ENCODE data around the gene EPB41L1.

The EPB41L1 gene

GRCh38 chr20:36259177-36260061, 104.9 kb downstream of the EPB41L1 start:
- no peak for DNase-seq (ENCODE audit: low read depth)
- no peak overlapping the region for H3K4me3 ChIP-seq (replicated peaks; ENCODE audit: low read depth, low read length)
- TF ChIP-seq, protein P1, sequence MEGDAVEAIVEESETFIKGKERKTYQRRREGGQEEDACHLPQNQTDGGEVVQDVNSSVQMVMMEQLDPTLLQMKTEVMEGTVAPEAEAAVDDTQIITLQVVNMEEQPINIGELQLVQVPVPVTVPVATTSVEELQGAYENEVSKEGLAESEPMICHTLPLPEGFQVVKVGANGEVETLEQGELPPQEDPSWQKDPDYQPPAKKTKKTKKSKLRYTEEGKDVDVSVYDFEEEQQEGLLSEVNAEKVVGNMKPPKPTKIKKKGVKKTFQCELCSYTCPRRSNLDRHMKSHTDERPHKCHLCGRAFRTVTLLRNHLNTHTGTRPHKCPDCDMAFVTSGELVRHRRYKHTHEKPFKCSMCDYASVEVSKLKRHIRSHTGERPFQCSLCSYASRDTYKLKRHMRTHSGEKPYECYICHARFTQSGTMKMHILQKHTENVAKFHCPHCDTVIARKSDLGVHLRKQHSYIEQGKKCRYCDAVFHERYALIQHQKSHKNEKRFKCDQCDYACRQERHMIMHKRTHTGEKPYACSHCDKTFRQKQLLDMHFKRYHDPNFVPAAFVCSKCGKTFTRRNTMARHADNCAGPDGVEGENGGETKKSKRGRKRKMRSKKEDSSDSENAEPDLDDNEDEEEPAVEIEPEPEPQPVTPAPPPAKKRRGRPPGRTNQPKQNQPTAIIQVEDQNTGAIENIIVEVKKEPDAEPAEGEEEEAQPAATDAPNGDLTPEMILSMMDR (IDR thresholded peaks at IDR 0.05; ENCODE audit: low read length, missing control alignments) = no peak

DNA sequence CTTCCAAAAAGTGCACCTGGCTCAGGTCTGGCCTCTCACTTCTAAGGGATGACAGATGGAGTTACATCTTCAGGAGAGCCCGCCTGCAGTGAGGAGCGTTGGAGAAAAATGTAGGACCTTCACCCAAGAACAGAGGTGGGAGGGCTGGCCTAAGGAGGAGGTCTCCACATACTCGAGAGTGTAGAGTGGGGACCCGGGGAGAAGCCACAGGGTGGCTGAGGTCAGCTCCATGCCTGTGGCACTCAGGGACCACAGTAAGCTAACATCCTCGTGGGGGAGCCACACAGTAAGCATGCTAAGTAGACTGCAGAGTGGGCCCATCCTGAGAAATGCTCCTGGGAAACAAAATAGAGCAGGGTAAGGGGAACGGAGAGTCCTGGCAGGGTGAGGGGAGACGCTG, 105.8 kb downstream of the EPB41L1 start:
- DNase-seq (ENCODE audit: low read depth) = no peak
- no peak overlapping the region for H3K4me3 ChIP-seq (replicated peaks; ENCODE audit: low read depth, low read length)
- TF ChIP-seq, protein P1 (IDR thresholded peaks at IDR 0.05; ENCODE audit: low read length, missing control alignments) = no peak

DNA sequence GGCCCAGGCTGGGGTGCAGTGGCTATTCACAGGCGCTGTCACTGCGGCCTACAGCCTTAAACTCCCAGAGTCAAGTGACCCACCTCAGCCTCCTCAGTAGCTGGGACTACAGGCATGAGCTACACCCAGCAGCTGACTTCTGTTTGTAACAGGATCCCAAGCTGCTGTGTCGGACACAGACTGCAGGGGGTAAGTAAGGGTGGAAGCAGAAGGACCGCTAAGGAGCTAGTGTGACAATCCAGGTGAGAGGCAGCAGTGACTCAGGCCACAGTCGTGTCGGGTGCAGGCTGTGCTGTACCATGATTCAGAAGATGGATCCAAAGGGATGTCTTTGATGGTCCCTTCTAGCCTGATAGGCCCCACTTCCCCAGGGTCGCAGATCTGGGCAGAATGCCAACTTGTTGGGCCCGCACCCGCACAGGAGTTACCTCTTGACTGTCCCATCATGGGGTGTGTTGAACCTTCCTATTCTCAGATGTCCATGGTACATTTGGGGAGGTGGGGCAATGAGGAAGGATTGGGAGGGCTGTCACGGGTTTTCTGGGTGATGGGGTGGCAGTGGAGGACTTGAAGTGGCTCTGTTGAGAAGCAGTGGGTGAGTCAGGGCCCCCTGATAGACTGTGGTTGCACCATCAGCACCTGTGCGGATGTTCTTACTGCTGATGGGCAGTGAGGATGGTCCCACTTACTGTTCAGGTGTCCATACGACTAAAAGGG, 107.0 kb downstream of the EPB41L1 start:
- TF ChIP-seq, protein P1 (IDR thresholded peaks at IDR 0.05; ENCODE audit: low read length, missing control alignments) = no peak
- DNase-seq (ENCODE audit: low read depth) = no peak
- H3K4me3 ChIP-seq (replicated peaks; ENCODE audit: low read depth, low read length) = no peak overlapping the region

DNA sequence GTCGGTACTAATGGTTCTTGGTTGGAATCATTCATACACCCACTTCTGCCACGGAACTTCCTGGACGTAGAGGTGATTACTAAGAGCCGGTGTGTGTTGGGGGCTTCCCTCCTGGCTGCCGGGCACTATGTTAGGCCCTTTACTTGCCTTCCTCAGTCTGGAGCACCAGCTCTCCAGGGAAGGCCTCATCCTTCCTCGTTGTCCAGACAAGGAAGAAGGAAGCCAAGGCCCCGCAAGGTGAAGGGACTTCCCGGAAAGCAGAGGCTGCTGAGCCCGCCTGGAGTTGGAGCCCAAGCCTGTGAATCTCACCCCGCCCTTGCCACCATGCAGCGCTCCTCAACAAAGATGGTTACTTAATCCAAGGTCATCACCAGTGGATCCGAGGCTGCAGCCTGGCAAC, 107.9 kb downstream of the EPB41L1 start:
- TF ChIP-seq, protein P1 (IDR thresholded peaks at IDR 0.05; ENCODE audit: low read length, missing control alignments) = no peak
- DNase-seq (ENCODE audit: low read depth) = no peak
- no peak overlapping the region for H3K4me3 ChIP-seq (replicated peaks; ENCODE audit: low read depth, low read length)

GRCh38 chr20:36264426-36265246, 110.1 kb downstream of the EPB41L1 start:
- TF ChIP-seq, protein P1 (IDR thresholded peaks at IDR 0.05; ENCODE audit: low read length, missing control alignments) = no peak
- no peak overlapping the region for H3K4me3 ChIP-seq (replicated peaks; ENCODE audit: low read depth, low read length)
- DNase-seq (ENCODE audit: low read depth) = no peak

DNA sequence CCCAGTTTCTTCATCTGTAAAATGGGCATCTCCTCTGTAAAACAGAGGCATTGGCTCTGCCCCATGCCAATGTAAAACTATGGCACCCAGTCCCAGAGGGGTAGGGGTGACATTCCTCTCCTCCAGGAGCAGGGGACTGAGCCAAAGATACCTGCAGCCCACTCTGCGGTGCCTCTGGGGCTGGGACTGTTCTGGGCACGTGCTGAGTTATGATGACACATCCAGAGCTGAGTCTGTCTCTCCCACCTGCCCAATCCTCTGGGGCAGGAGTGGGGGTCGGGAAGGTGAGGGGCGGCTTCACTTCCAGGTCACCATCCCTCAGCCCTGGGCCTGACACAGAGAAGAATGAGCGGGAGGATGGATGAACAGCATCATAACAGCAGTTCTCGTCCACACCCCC, 111.6 kb downstream of the EPB41L1 start:
- TF ChIP-seq, protein P1 (IDR thresholded peaks at IDR 0.05; ENCODE audit: low read length, missing control alignments) = no peak
- no peak for DNase-seq (ENCODE audit: low read depth)
- no peak overlapping the region for H3K4me3 ChIP-seq (replicated peaks; ENCODE audit: low read depth, low read length)

Data from fibroblast of pulmonary artery (primary cell).